Colonic mucosa (tissue), 4 donors: ENCODE data around the gene PNPLA7. TPM values are rescaled to one million over a fixed set of nuclear protein-coding genes. Genes with fewer than 3 reads are reported as not detected.

Experiments used
- DNase-seq: peaks from one replicate; pipeline ENCODE4 v3.0.0-alpha.2; 2020
- H3K27ac ChIP-seq: fragments of 200-600 bp; one replicate; pipeline ENCODE4 v1.8.0; 2021
- H3K27me3 ChIP-seq: fragments of 200-600 bp; one replicate; pipeline ENCODE4 v1.8.0; 2021
- H3K36me3 ChIP-seq: fragments of 200-600 bp; one replicate; pipeline ENCODE4 v1.8.0; 2021
- H3K4me1 ChIP-seq: fragments of 200-600 bp; one replicate; pipeline ENCODE4 v1.8.0; 2021; ENCODE audit warnings: mild to moderate bottlenecking
- H3K4me3 ChIP-seq: fragments of 200-600 bp; one replicate; pipeline ENCODE4 v1.8.0; 2021
- H3K9ac ChIP-seq, 2 donors: one replicate each; pipeline ENCODE4 v1.7.0; 2013; ENCODE audit warnings: control low read depth in 2 of 2, low read depth in 2 of 2, low read length in 2 of 2
- H3K9me3 ChIP-seq: fragments of 200-600 bp; one replicate; pipeline ENCODE4 v1.8.0; 2021
- intact Hi-C: fragments of 100-400 bp; cut with DNase I; formaldehyde crosslinking; loops from one replicate; pipeline ENCODE4 v1.14.1; 2022
- total RNA-seq, 2 donors: library from RNA; stranded (reverse); fragmentation: NEBNext Ultra II Directional in 1 of 2; extraction: Animal tissue kit (Norgen Biotek cat#: 25700) in 1 of 2; gene quantifications; one replicate each; pipeline ENCODE4 v1.2.1, GENCODE V29; 2021
- TF ChIP-seq, protein P1 (sequence below): fragments of 200-600 bp; IDR thresholded peaks from one replicate; pipeline ENCODE4 v1.8.0; 2022; ENCODE audit warnings: antibody characterized with exemption, mild to moderate bottlenecking
- donor health status: healthy.
- donor health status: DM: no; HTN: no; CAD: no.
- donor health status: DM: no; HTN: no; CAD: no.

PNPLA7 gene
- total RNA-seq, 2 donors from 2014 or later: 6.1 to 7.1 TPM

DNA sequence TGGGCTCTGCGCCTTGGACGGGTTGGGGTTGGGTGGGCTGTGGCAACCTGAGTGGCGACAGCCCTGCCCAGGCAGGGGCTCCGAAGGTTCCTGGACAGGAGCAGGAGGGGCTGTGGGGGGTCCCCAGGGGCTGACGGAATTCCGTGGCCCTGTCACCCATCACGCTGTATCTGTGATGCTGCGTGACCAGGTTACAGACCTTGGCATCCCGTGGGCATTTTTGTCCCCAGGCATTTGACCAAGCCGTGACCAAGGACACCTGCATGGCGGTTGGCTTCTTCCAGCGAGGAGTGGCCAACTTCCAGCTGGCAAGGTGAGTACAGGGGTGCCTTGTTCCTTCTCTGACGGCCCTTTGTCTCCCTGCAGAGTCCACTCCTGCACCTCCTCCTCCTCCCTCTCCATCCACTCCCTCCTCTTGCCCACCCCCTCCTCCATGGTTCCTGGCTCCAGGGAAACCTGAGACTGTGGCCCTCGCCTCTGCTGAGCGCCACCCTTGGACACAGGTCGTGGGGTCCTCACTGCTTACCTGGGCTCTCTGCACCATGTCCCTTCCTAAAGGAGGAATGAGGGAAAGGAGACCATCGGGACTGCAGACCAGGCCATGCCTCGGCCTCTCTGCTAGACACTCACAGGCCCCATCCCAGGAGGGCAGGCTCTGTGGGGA, 124.1 kb downstream of the PNPLA7 start:
- no peak overlapping the region for H3K27ac ChIP-seq
- DNase-seq: no peak
- no peaks in the 10 kb centered on the region for H3K9me3 ChIP-seq
- H3K27me3 ChIP-seq: no peaks in the 10 kb centered on the region
- H3K36me3 ChIP-seq: no peaks in the 10 kb centered on the region
- H3K9ac ChIP-seq: no peak overlapping the region
- intact Hi-C loops: no loop called here
- H3K4me1 ChIP-seq: no peaks in the 10 kb centered on the region
- no peak overlapping the region for H3K4me3 ChIP-seq
- TF ChIP-seq, protein P1, sequence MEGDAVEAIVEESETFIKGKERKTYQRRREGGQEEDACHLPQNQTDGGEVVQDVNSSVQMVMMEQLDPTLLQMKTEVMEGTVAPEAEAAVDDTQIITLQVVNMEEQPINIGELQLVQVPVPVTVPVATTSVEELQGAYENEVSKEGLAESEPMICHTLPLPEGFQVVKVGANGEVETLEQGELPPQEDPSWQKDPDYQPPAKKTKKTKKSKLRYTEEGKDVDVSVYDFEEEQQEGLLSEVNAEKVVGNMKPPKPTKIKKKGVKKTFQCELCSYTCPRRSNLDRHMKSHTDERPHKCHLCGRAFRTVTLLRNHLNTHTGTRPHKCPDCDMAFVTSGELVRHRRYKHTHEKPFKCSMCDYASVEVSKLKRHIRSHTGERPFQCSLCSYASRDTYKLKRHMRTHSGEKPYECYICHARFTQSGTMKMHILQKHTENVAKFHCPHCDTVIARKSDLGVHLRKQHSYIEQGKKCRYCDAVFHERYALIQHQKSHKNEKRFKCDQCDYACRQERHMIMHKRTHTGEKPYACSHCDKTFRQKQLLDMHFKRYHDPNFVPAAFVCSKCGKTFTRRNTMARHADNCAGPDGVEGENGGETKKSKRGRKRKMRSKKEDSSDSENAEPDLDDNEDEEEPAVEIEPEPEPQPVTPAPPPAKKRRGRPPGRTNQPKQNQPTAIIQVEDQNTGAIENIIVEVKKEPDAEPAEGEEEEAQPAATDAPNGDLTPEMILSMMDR: no peak

DNA sequence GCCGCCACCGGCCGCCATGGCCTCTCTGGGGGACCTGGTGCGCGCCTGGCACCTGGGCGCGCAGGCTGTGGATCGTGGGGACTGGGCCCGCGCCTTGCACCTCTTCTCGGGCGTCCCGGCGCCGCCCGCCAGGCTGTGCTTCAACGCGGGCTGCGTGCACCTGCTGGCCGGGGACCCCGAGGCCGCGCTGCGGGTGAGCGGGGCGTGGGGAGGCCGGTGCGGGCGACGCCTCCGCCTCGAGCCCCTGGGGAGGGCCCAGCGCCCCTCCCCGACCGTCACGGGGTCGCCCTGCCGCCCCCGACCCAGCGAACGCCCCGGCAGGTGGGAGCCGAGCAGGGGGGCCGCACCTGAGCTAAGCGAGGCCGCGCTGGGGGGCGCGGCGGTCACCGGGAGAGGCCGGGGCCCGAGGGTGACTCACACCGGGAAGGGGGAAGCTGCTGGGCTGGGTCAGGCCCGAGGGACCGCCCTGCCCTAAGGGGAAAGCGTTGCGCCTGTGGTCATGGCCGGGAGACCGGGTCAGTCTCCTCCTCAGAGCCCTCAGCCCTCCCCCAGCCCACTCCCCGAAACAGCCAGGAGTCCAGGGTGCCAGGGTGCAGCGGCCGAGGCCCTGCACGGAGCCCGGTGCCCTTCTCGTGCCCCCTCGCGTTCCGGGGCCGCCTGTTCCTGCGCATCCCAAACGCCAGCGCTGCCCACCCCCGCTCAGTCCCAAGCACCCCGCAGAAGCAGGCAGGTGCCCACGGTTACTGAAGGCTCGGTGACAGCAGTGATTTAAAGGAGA, 126.5 kb downstream of the PNPLA7 start:
- TF ChIP-seq, protein P1: peak; percentile 6
- H3K36me3 ChIP-seq: no peaks in the 10 kb centered on the region
- H3K9me3 ChIP-seq: no peaks in the 10 kb centered on the region
- DNase-seq: peak; percentile 62
- intact Hi-C loops: no loop called here
- H3K4me3 ChIP-seq: peak overlapping the region; percentile 98
- H3K27ac ChIP-seq: peak overlapping the region; percentile 86
- H3K27me3 ChIP-seq: no peaks in the 10 kb centered on the region
- H3K4me1 ChIP-seq: no peaks in the 10 kb centered on the region
- peak overlapping the region; percentile 92 to 99 for H3K9ac ChIP-seq

DNA sequence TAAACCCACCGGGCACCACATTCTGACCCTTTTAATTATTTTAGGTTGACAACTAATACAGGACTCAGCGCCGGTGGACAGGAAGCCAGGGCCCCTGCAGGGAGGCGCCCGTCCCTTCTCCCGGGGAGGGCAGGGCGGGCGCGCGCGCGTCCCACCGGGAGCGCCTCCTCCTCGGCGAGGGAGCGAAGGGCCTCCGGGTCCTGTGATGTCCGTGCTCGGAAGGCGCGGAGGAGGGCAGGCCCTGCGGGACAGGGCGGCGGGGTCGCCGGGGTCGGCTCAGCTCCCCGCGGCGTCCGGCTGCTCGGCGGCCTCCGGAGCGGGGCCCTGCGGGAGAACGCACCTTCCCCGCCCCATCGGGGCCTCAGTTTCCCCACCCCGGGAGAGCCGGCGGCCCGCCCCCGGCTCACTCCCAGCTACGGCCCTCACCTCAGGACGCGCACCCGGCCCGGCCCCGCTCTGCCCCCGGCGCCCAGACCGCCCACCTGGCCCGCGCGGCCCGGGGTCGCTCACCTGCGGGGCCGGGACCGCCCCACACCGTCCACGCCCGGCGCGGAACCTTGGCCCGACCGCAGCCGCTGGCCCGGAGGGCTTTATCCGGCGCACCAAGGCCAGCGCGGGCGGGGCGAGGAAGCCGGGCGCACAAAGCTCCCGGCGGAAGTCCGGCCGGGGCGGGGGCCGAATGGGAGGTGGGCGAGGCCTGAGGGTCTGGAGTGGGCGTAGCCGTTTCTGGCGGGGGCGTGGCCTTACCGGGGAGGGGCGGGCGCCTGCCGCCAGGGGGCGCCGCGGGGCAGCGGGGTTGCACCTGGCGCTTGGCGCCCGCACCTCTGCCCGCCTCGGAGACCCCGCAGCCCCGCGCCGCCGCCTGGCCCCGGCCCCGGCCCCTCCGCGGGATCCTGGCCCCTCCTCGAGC, 127.3 kb downstream of the PNPLA7 start, which contains the start of the genes EXD3 and NOXA1:
EXD3 (minus strand) TSS at position 559 of the 910 bp plus-strand sequence. CDS start 27,805 bp downstream, outside the sequence.
NOXA1 (plus strand) TSS at position 790 of the 910 bp plus-strand sequence. CDS start 137 bp downstream, outside the sequence.
- peak; percentile 96 for DNase-seq
- Histone ChIP-seq H3K27me3 (no peaks in the 10 kb centered on the region), H3K9ac (peak within 1 kb of the TSS; percentile 94 to 99), H3K36me3 (no peaks in the 10 kb centered on the region), H3K4me3 (peak within 1 kb of the TSS; percentile 98), H3K27ac (peak within 1 kb of the TSS; percentile 86), H3K4me1 (no peaks in the 10 kb centered on the region), H3K9me3 (no peaks in the 10 kb centered on the region)
- intact Hi-C loops: no loop called here
- TF ChIP-seq, protein P1: peak; percentile 19

DNA sequence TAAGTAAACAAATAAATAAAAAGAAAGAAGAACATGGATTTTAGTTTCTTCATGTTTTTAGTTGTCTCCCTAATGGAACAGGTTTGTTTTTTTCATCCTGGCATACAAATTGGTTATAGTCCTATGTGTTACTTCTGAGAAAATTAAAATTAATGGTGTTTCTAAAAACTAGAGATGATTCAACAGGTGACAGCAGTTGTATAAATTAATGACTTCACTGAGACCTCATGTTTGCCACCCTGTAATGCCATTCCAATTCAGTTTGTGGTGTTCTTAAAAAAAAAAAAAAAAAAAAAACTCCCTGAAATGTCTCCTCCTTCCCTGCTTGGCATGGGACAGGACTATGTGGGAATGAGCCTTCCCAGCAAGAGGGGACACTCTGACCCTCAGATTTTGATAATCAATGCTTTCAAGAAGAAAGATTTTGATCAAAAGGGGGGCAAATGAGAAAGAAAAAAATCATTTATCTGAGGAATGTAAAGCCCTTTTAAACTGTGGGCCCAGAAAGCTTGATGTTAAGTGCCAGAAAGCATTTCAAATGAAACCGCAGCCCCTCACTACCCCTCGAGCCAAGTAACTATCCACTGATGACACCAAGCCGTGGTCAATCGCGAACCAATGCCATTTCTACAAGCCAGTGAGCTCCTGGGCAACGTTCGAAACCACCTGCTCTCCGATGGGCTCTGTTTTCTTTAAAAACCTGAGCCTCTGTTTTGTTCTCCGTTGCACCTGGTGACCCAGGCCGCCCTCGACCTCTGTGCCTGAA, 128.2 kb downstream of the PNPLA7 start:
- no peak for DNase-seq
- no peaks in the 10 kb centered on the region for H3K9me3 ChIP-seq
- peak overlapping the region; percentile 85 for H3K27ac ChIP-seq
- no peaks in the 10 kb centered on the region for H3K36me3 ChIP-seq
- H3K9ac ChIP-seq: peak overlapping the region; percentile 90 to 94
- peak overlapping the region; percentile 98 for H3K4me3 ChIP-seq
- H3K27me3 ChIP-seq: no peaks in the 10 kb centered on the region
- intact Hi-C loops: no loop called here
- TF ChIP-seq, protein P1: no peak
- no peaks in the 10 kb centered on the region for H3K4me1 ChIP-seq
